MM.1S (cell line): Measurements from ENCODE around the gene ATP5F1E.
A peak's percentile ranks its signal among the peaks of the same experiment; 100 is the strongest.

Source experiments
- DNase-seq: peaks from one replicate; pipeline ENCODE4 v3.0.0-alpha.2; 2015
- H2AFZ ChIP-seq: fragments of 300-600 bp; sonication (generic); 2 replicates; pipeline ENCODE4 v1.6.0; 2016; ENCODE audit warnings: antibody characterized with exemption, low read length
- H3F3A ChIP-seq: fragments of 300-600 bp; sonication (generic); 2 replicates; pipeline ENCODE4 v1.6.1; 2016; ENCODE audit warnings: mild to moderate bottlenecking, antibody characterized with exemption, low read length, moderate library complexity, mixed read lengths; ENCODE audit not compliant: insufficient read depth
- H3K27ac ChIP-seq: fragments of 300-600 bp; sonication (generic); 2 replicates; pipeline ENCODE4 v1.5.1; 2016; ENCODE audit warnings: mild to moderate bottlenecking, low read length
- H3K27me3 ChIP-seq: fragments of 300-600 bp; sonication (generic); replicated peaks from 2 replicates; pipeline ENCODE4 v1.6.0; 2016; ENCODE audit warnings: low read length; ENCODE audit not compliant: insufficient read depth
- H3K36me3 ChIP-seq: fragments of 300-600 bp; sonication (generic); replicated peaks from 2 replicates; pipeline ENCODE4 v1.6.1; 2016; ENCODE audit warnings: mild to moderate bottlenecking, low read length, mixed read lengths; ENCODE audit not compliant: insufficient read depth
- H3K4me1 ChIP-seq: fragments of 300-600 bp; sonication (generic); 2 replicates; pipeline ENCODE4 v1.6.1; 2016; ENCODE audit warnings: low read length, mixed read lengths
- H3K4me2 ChIP-seq: fragments of 300-600 bp; sonication (generic); 2 replicates; pipeline ENCODE4 v1.6.0; 2016; ENCODE audit warnings: low read depth, low read length
- H3K4me3 ChIP-seq: fragments of 300-600 bp; sonication (generic); 2 replicates; pipeline ENCODE4 v1.5.1; 2016; ENCODE audit warnings: low read length, mixed read lengths
- H3K79me2 ChIP-seq: fragments of 300-600 bp; sonication (generic); 2 replicates; pipeline ENCODE4 v1.6.1; 2016; ENCODE audit warnings: mixed run types, low read length, mixed read lengths
- H3K9ac ChIP-seq: fragments of 300-600 bp; sonication (generic); 2 replicates; pipeline ENCODE4 v1.6.1; 2016; ENCODE audit warnings: low read length, mixed read lengths
- H3K9me2 ChIP-seq: fragments of 300-600 bp; sonication (generic); replicated peaks from 2 replicates; pipeline ENCODE4 v1.6.1; 2016; ENCODE audit warnings: mild to moderate bottlenecking, low read length, mixed read lengths; ENCODE audit not compliant: insufficient read depth
- H3K9me3 ChIP-seq: fragments of 300-600 bp; sonication (generic); replicated peaks from 2 replicates; pipeline ENCODE4 v1.6.1; 2016; ENCODE audit warnings: mild to moderate bottlenecking, low read length, mixed read lengths; ENCODE audit not compliant: insufficient read depth
- H4K20me1 ChIP-seq: fragments of 300-600 bp; sonication (generic); 2 replicates; pipeline ENCODE4 v1.6.1; 2016; ENCODE audit warnings: mild to moderate bottlenecking, low read length, moderate library complexity, mixed read lengths; ENCODE audit not compliant: insufficient read depth
- CTCF ChIP-seq: fragments of 300-600 bp; sonication (generic); IDR thresholded peaks from 2 replicates; pipeline ENCODE4 v1.5.1; 2016; ENCODE audit warnings: antibody characterized with exemption, low read length, mixed read lengths
- EZH2 ChIP-seq: fragments of 300-600 bp; sonication (generic); optimal IDR thresholded peaks from 2 replicates; pipeline ENCODE3; 2017; ENCODE audit warnings: low read depth, mild to moderate bottlenecking, antibody characterized with exemption, low read length, mixed read lengths
- EZH2phosphoT487 ChIP-seq: fragments of 300-600 bp; sonication (generic); IDR thresholded peaks from 2 replicates; pipeline ENCODE4 v1.6.1; 2018; ENCODE audit warnings: antibody characterized with exemption, low read length

The ATP5F1E gene

GRCh38 chr20:59040667-59041066, 8.5 kb upstream of the ATP5F1E start:
- no peak overlapping the region for H3K27ac ChIP-seq
- peaks cover 14% of the 10 kb centered on the region for H3K4me1 ChIP-seq
- DNase-seq: no peak
- H3F3A ChIP-seq: no peaks in the 10 kb centered on the region
- H3K36me3 ChIP-seq: peaks cover 12% of the 10 kb centered on the region
- no peaks in the 10 kb centered on the region for H3K9me2 ChIP-seq
- no peak overlapping the region for H3K9ac ChIP-seq
- peak overlapping the region; percentile 72; the same call in 1 of the 2 replicates for H3K4me2 ChIP-seq
- H3K79me2 ChIP-seq: peaks cover 69% of the 10 kb centered on the region
- no peaks in the 10 kb centered on the region for H3K27me3 ChIP-seq
- no peak overlapping the region for H2AFZ ChIP-seq
- no peak for TF ChIP-seq EZH2
- 0 out of 2 replicates have a peak, but pooled peaks cover 4% of the 10 kb centered on the region for H4K20me1 ChIP-seq
- no peaks in the 10 kb centered on the region for H3K9me3 ChIP-seq
- H3K4me3 ChIP-seq: no peak overlapping the region

- TF ChIP-seq EZH2: no peak
- TF ChIP-seq CTCF: no peak
- TF ChIP-seq EZH2phosphoT487: no peak
- Histone ChIP-seq H3K27ac (no peak overlapping the region), H3K79me2 (peaks cover 73% of the 10 kb centered on the region), H2AFZ (no peak overlapping the region), H3K4me3 (no peak overlapping the region), H3F3A (no peaks in the 10 kb centered on the region), H3K9ac (no peak overlapping the region), H4K20me1 (0 out of 2 replicates have a peak, but pooled peaks cover 4% of the 10 kb centered on the region), H3K9me2 (no peaks in the 10 kb centered on the region), H3K9me3 (no peaks in the 10 kb centered on the region), H3K4me1 (peaks cover 14% of the 10 kb centered on the region), H3K27me3 (no peaks in the 10 kb centered on the region), H3K36me3 (peaks cover 12% of the 10 kb centered on the region), H3K4me2 (no peak overlapping the region)
- DNase-seq: no peak
Measured at GRCh38 chr20:59039233-59039632, 7.1 kb upstream of the ATP5F1E start.

DNA sequence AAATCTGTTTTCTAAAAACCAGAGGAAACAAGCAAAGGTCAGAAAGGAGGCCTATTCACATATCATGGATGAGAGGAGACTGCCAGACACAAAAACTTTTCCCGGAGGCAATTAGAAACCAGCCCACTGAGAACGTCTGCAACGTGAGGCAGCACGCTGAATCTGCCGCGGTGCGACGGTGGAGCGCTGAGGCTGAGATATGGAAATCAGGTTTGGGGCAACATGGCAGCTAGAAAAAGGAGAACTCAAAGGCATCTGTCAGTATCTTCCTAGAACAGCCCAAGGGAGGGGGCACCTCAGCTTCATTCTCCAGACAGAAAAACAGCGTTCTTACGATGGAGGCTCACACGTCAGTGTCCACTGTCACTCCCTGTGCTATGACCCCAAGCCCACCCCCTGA, 5.3 kb upstream of the ATP5F1E start:
- H3K36me3 ChIP-seq: peaks cover 12% of the 10 kb centered on the region
- peaks cover 14% of the 10 kb centered on the region for H3F3A ChIP-seq
- no peaks in the 10 kb centered on the region for H3K9me2 ChIP-seq
- H3K79me2 ChIP-seq: peaks cover 71% of the 10 kb centered on the region
- H3K9ac ChIP-seq: no peak overlapping the region
- H4K20me1 ChIP-seq: 0 out of 2 replicates have a peak, but pooled peaks cover 4% of the 10 kb centered on the region
- H3K9me3 ChIP-seq: no peaks in the 10 kb centered on the region
- no peak overlapping the region for H2AFZ ChIP-seq
- peaks cover 16% of the 10 kb centered on the region; the same call in 1 of the 2 replicates for H3K4me1 ChIP-seq
- H3K4me2 ChIP-seq: no peak overlapping the region
- no peak for DNase-seq
- no peak overlapping the region for H3K4me3 ChIP-seq
- TF ChIP-seq EZH2phosphoT487: no peak
- no peak for TF ChIP-seq EZH2
- TF ChIP-seq CTCF: no peak
- no peaks in the 10 kb centered on the region for H3K27me3 ChIP-seq
- no peak overlapping the region for H3K27ac ChIP-seq

GRCh38 chr20:59035381-59035780, 3.2 kb upstream of the ATP5F1E start:
- H3F3A ChIP-seq: peaks cover 19% of the 10 kb centered on the region
- H3K27me3 ChIP-seq: no peaks in the 10 kb centered on the region
- no peaks in the 10 kb centered on the region for H3K9me2 ChIP-seq
- H3K4me1 ChIP-seq: peaks cover 17% of the 10 kb centered on the region
- H3K9ac ChIP-seq: no peak overlapping the region
- no peak overlapping the region for H2AFZ ChIP-seq
- H3K27ac ChIP-seq: no peak overlapping the region
- H3K9me3 ChIP-seq: no peaks in the 10 kb centered on the region
- H3K4me2 ChIP-seq: no peak overlapping the region
- TF ChIP-seq EZH2 (no peak), CTCF (no peak), EZH2phosphoT487 (no peak)
- 0 out of 2 replicates have a peak, but pooled peaks cover 4% of the 10 kb centered on the region for H4K20me1 ChIP-seq
- no peak overlapping the region for H3K4me3 ChIP-seq
- H3K36me3 ChIP-seq: peaks cover 12% of the 10 kb centered on the region
- peaks cover 68% of the 10 kb centered on the region for H3K79me2 ChIP-seq
- no peak for DNase-seq
